HCT116 (cell line): ENCODE data around the gene EIF3B. TPM values are rescaled to one million over a fixed set of nuclear protein-coding genes. Genes with fewer than 3 reads are reported as not detected.

Experiments
- ATAC-seq: fragments of 200-7000 bp; cut with Tn5 transposase; 2 replicates; pipeline ENCODE4 v1.9.1; 2020; ENCODE audit warnings: mild to moderate bottlenecking, moderate library complexity
- BruUV-seq: library from RNA; stranded (reverse); fragments of 400-500 nt; replicated peaks from 2 replicates; lab custom pipeline; 2021; lab: Mats Ljungman, UMichigan
- CTCF ChIA-PET: fragments of 300-600 bp; sonication (Branson Sonifier 250); formaldehyde crosslinking; loops from one replicate; lab custom pipeline; 2021; ENCODE audit warnings: antibody characterized with exemption; lab: Charles Lee
- POLR2A ChIA-PET: fragments of 300-600, 350-600 bp; sonication (Branson Sonifier 250); formaldehyde crosslinking; loops from one replicate; lab custom pipeline; 2021; ENCODE audit warnings: antibody characterized with exemption; lab: Charles Lee
- RAD21 ChIA-PET, 2 experiments: fragments of 300-600 bp; sonication (Branson Sonifier 250); formaldehyde crosslinking; loops; one replicate each; lab custom pipeline; 2023; ENCODE audit warnings: low total read pairs in 2 of 2; ENCODE audit not compliant: uncharacterized antibody in 2 of 2, unreplicated experiment in 2 of 2, low non-redundant PET in 1 of 2; lab: Charles Lee
- DNase-seq: peaks from one replicate; pipeline ENCODE4 v3.0.0-alpha.2; 2010; ENCODE audit warnings: low read depth, low spot score
- H2AFZ ChIP-seq: fragments of 200-600 bp; shearing (Covaris generic), sonication (generic); 2 replicates; pipeline ENCODE4 v1.6.1; 2017; ENCODE audit warnings: low read depth, mixed run types, mixed read lengths, antibody characterized with exemption, low read length; ENCODE audit not compliant: poor library complexity, severe bottlenecking
- H3K27ac ChIP-seq: 2 replicates; pipeline ENCODE4 v1.5.1; 2012; ENCODE audit warnings: low read depth, low read length
- H3K27me3 ChIP-seq: fragments of 200-600 bp; sonication (generic); 2 replicates; pipeline ENCODE4 v1.6.1; 2016; ENCODE audit warnings: mixed run types, low read length, mixed read lengths; ENCODE audit not compliant: insufficient read depth
- H3K36me3 ChIP-seq, 2 experiments: fragments of 200-500 bp in 1 of 2; fragments of 200-600 bp in 1 of 2; sonication (Bioruptor generic) in 1 of 2; sonication (generic) in 1 of 2; 2 replicates each; pipeline versions ENCODE4 v1.5.1 to v1.6.1; 2014 to 2016; ENCODE audit warnings: low read length in 2 of 2, inconsistent platforms in 1 of 2, mixed read lengths in 1 of 2, mixed run types in 1 of 2; ENCODE audit not compliant: insufficient read depth in 2 of 2, control insufficient read depth in 1 of 2
- H3K4me1 ChIP-seq, 2 experiments: fragments of 200-600 bp in 1 of 2; sonication (generic) in 1 of 2; 2 replicates each; pipeline versions ENCODE4 v1.5.1 to v1.6.1; 2012 to 2017; ENCODE audit warnings: low read length in 2 of 2, inconsistent platforms in 1 of 2, mild to moderate bottlenecking in 1 of 2, mixed read lengths in 1 of 2, mixed run types in 1 of 2, moderate library complexity in 1 of 2; ENCODE audit not compliant: insufficient read depth in 2 of 2, control insufficient read depth in 1 of 2
- H3K4me2 ChIP-seq: fragments of 200-600 bp; sonication (generic); 2 replicates; pipeline ENCODE4 v1.6.1; 2017; ENCODE audit warnings: mixed run types, low read length, mixed read lengths
- H3K4me3 ChIP-seq, 2 experiments: fragments of 200-600 bp in 1 of 2; sonication (generic) in 1 of 2; replicated peaks in 1 of 2; 2 replicates each; pipeline ENCODE4 v1.5.1; 2011 to 2016; ENCODE audit warnings: low read length in 2 of 2, control low read depth in 1 of 2, low read depth in 1 of 2, mild to moderate bottlenecking in 1 of 2, mixed read lengths in 1 of 2, mixed run types in 1 of 2
- H3K79me2 ChIP-seq: fragments of 200-600 bp; sonication (generic); 2 replicates; pipeline ENCODE4 v1.6.1; 2017; ENCODE audit warnings: mild to moderate bottlenecking, mixed run types, low read length, moderate library complexity, mixed read lengths; ENCODE audit not compliant: insufficient read depth
- H3K9ac ChIP-seq: fragments of 200-600 bp; sonication (generic); 2 replicates; pipeline ENCODE4 v1.6.1; 2016; ENCODE audit warnings: low read length, mixed read lengths
- H3K9me2 ChIP-seq: fragments of 200-600 bp; sonication (generic), shearing (Covaris generic); 2 replicates; pipeline ENCODE4 v1.6.1; 2017; ENCODE audit warnings: mixed run types, mild to moderate bottlenecking, moderate library complexity; ENCODE audit not compliant: insufficient read depth
- H3K9me3 ChIP-seq, 2 experiments: fragments of 200-500 bp in 1 of 2; fragments of 200-600 bp in 1 of 2; sonication (Bioruptor generic) in 1 of 2; sonication (generic) in 1 of 2; 2 replicates each; pipeline ENCODE4 v1.6.1; 2014 to 2017; ENCODE audit warnings: low read length in 2 of 2, mixed read lengths in 2 of 2, inconsistent platforms in 1 of 2, low read depth in 1 of 2, mild to moderate bottlenecking in 1 of 2, mixed run types in 1 of 2, moderate library complexity in 1 of 2; ENCODE audit not compliant: control insufficient read depth in 1 of 2, insufficient read depth in 1 of 2
- H4K20me1 ChIP-seq: fragments of 200-600 bp; sonication (generic), shearing (Covaris generic); 2 replicates; pipeline ENCODE4 v1.6.1; 2017; ENCODE audit warnings: mixed run types, mild to moderate bottlenecking, moderate library complexity; ENCODE audit not compliant: insufficient read depth
- ELF1 ChIP-seq: IDR thresholded peaks from 2 replicates; pipeline ENCODE4 v1.6.1; 2012; ENCODE audit warnings: low read depth, borderline replicate concordance
- POLR2A ChIP-seq: IDR thresholded peaks from 2 replicates; pipeline ENCODE4 v1.7.0; 2011; ENCODE audit warnings: borderline replicate concordance; ENCODE audit not compliant: insufficient read depth, insufficient read length; ENCODE audit errors: extremely low read depth
- SP1 ChIP-seq: IDR thresholded peaks from 2 replicates; pipeline ENCODE4 v1.6.1; 2012; ENCODE audit warnings: low read depth
- SRF ChIP-seq: IDR thresholded peaks from 2 replicates; pipeline ENCODE4 v1.6.1; 2012; ENCODE audit warnings: low read depth
- TCF7L2 ChIP-seq: IDR thresholded peaks from 2 replicates; pipeline ENCODE4 v1.7.0; 2011; ENCODE audit warnings: borderline replicate concordance, inconsistent platforms; ENCODE audit not compliant: insufficient read depth, insufficient read length; ENCODE audit errors: extremely low read depth
- YY1 ChIP-seq: IDR thresholded peaks from 2 replicates; pipeline ENCODE4 v1.6.1; 2011; ENCODE audit warnings: low read length, low read depth, moderate library complexity, mild to moderate bottlenecking; ENCODE audit not compliant: insufficient replicate concordance; ENCODE audit errors: extremely low read depth
- ZFX ChIP-seq: fragments of 450-650 bp; IDR thresholded peaks from 2 replicates; pipeline ENCODE4 v1.6.1; 2017
- ZNF274 ChIP-seq: fragments of 200-500 bp; sonication (Bioruptor generic); IDR thresholded peaks from 2 replicates; pipeline ENCODE4 v1.6.1; 2014; ENCODE audit warnings: mild to moderate bottlenecking, low read depth, low read length, inconsistent platforms
- intact Hi-C: fragments of 100-400 bp; cut with micrococcal nuclease; formaldehyde crosslinking; loops from 2 replicates; pipeline ENCODE4 v1.10.0; 2022
- total RNA-seq: library from RNA; stranded (reverse); gene quantifications from one replicate; pipeline ENCODE4 v1.2.1, GENCODE V29; 2021; ENCODE audit not compliant: unreplicated experiment
- TF ChIP-seq, protein P1 (sequence below): IDR thresholded peaks from 2 replicates; pipeline ENCODE4 v1.6.1; 2012
- TF ChIP-seq, protein P2 (sequence below): IDR thresholded peaks from 2 replicates; pipeline ENCODE4 v1.6.1; 2012
- TF ChIP-seq, protein P3 (sequence below): IDR thresholded peaks from 2 replicates; pipeline ENCODE4 v1.6.1; 2012; ENCODE audit warnings: low read depth

Gene EIF3B
- total RNA-seq, 1 experiment from 2014 or later, result 324 TPM

DNA sequence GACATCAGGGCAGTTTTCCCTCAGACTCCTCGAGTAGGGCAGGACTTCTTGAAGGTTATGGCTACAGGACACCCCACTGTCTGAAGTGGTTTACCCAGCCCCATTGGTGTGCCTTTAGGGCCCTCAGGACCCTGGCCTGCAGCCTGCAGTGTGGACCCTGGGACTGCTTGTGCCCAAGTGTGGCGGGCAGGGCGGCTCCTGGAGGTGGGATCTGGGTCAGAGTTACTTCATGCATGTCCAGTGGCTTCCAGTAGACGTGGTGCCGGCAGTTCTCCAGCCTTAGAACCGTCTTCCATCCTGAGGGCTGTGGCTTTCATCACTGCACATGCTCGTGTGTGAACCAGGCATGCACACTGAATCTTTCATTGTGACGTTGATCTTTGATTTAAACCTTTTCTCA is 16.7 kb downstream of the EIF3B start:
- no peak overlapping the region for H3K4me3 ChIP-seq
- peaks cover 90% of the 10 kb centered on the region for H3K79me2 ChIP-seq
- POLR2A ChIA-PET, result no interaction called here
- peaks cover 76 to 92% of the 10 kb centered on the region in 2 experiments for H3K36me3 ChIP-seq
- no peak overlapping the region for H3K27ac ChIP-seq
- CTCF ChIA-PET, result no interaction called here
- no TSS peak for BruUV-seq
- RAD21 ChIA-PET, result no interaction called here
- H4K20me1 ChIP-seq, result 0 out of 2 replicates have a peak, but pooled peaks cover 3% of the 10 kb centered on the region
- no peaks in the 10 kb centered on the region for H3K9me2 ChIP-seq
- no peak overlapping the region for H2AFZ ChIP-seq
- no peaks in the 10 kb centered on the region for H3K9me3 ChIP-seq
- TF ChIP-seq ZFX, result no peak
- TF ChIP-seq, protein P1, sequence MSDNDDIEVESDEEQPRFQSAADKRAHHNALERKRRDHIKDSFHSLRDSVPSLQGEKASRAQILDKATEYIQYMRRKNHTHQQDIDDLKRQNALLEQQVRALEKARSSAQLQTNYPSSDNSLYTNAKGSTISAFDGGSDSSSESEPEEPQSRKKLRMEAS, result no peak
- no peak for TF ChIP-seq POLR2A
- TF ChIP-seq, protein P2, sequence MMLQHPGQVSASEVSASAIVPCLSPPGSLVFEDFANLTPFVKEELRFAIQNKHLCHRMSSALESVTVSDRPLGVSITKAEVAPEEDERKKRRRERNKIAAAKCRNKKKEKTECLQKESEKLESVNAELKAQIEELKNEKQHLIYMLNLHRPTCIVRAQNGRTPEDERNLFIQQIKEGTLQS, result no peak
- no peak for TF ChIP-seq ZNF274
- TF ChIP-seq SRF, result no peak
- TF ChIP-seq SP1, result no peak
- TF ChIP-seq, protein P3, sequence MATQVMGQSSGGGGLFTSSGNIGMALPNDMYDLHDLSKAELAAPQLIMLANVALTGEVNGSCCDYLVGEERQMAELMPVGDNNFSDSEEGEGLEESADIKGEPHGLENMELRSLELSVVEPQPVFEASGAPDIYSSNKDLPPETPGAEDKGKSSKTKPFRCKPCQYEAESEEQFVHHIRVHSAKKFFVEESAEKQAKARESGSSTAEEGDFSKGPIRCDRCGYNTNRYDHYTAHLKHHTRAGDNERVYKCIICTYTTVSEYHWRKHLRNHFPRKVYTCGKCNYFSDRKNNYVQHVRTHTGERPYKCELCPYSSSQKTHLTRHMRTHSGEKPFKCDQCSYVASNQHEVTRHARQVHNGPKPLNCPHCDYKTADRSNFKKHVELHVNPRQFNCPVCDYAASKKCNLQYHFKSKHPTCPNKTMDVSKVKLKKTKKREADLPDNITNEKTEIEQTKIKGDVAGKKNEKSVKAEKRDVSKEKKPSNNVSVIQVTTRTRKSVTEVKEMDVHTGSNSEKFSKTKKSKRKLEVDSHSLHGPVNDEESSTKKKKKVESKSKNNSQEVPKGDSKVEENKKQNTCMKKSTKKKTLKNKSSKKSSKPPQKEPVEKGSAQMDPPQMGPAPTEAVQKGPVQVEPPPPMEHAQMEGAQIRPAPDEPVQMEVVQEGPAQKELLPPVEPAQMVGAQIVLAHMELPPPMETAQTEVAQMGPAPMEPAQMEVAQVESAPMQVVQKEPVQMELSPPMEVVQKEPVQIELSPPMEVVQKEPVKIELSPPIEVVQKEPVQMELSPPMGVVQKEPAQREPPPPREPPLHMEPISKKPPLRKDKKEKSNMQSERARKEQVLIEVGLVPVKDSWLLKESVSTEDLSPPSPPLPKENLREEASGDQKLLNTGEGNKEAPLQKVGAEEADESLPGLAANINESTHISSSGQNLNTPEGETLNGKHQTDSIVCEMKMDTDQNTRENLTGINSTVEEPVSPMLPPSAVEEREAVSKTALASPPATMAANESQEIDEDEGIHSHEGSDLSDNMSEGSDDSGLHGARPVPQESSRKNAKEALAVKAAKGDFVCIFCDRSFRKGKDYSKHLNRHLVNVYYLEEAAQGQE, result no peak
- TF ChIP-seq YY1, result no peak
- TF ChIP-seq TCF7L2, result no peak
- no peak for TF ChIP-seq ELF1
- no peaks in the 10 kb centered on the region for H3K27me3 ChIP-seq
- H3K4me2 ChIP-seq, result no peak overlapping the region
- DNase-seq, result no peak
- ATAC-seq, result no peak
- H3K4me1 ChIP-seq, result no peaks in the 10 kb centered on the region
- H3K9ac ChIP-seq, result no peak overlapping the region
- intact Hi-C loops, result no loop called here
